Putamen (tissue), 1 donor: ENCODE results near the gene CABP7.
A peak's percentile ranks its signal among the peaks of the same experiment; 100 is the strongest.

Experiments
- DNase-seq: peaks from one replicate; pipeline ENCODE4 v3.0.0-alpha.2; 2016; ENCODE audit warnings: low spot score

The CABP7 gene

GRCh38 chr22:29780220-29780619 is 60.4 kb downstream of the CABP7 start:
- DNase-seq, result no peak

GRCh38 chr22:29780748-29781676 is 61.2 kb downstream of the CABP7 start:
- DNase-seq, result peak; percentile 51
